HG03469 (cell line): ENCODE measurements around the gene IFT74.
"Not testable (repeated sequence)": the region's sequence is repeated elsewhere in the genome, so short reads cannot be mapped to it uniquely, and the experiment has no call there.

Experiments
- ATAC-seq: cut with Tn5 transposase; IDR thresholded peaks from one replicate; pipeline ENCODE4 v1.9.1; 2021; ENCODE audit warnings: mild to moderate bottlenecking, moderate library complexity, moderate number of reproducible peaks; ENCODE audit not compliant: unreplicated experiment

IFT74 gene

DNA sequence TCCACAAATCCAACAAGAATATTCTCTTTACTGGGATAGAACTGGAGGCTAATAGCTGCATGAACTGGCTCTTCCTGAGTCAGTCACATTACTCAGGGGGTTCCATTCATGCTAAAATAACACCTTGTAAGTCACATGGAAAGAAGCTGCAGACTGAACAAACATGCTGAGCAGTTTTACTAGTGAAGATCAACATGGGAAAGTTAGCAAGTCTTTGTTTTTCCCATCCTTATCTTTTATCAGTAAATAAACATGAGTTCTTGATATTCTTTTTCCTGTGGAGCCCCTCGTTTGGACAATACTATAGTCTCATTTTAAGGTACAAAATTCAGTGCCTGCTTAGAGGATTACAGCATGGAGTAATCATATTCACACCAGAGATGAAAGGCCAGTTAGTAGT, 109.1 kb downstream of the IFT74 start:
- no peak for ATAC-seq

DNA sequence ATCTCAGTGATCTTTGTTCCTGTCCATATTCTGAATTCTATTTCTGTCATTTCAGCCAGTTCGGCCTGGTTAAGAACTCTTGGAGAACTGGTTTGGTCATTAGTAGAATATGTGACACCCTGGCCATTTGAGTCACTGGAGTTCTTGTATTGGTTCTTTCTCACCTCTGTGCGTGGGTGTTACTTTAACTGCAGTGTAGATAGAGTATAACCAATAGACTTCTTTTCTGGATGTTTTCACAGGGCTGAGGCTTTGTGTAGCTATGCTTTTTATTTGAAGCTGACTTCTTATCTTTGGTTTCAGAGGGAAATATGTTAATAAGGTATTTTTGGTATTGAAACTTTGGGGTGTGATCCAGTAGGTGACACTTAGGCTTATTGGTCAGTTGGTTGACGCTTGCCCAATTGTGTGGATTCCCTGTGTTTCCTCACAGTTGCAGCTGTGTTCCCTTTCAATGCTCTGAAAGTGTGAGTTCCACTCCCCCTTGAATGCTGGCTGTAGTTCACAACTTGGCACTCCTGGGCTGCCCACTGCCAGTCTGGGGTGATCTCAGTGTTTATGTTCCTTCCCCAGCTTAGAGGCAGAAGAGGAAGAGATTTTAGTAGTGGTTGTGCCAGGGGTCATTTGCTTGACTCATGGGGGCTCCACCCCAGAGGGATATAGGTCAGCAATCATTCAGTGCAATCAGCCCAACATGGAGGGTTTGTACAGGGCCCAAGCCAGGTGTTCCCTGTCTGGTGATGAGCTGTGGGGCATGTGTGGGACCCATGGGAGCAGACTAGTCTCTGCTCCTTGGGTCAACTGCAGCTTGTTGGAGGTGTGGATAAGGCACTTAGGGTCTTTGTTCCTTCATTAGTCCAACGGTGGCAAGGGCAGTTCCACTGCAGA, 117.9 kb downstream of the IFT74 start:
- no peak for ATAC-seq

DNA sequence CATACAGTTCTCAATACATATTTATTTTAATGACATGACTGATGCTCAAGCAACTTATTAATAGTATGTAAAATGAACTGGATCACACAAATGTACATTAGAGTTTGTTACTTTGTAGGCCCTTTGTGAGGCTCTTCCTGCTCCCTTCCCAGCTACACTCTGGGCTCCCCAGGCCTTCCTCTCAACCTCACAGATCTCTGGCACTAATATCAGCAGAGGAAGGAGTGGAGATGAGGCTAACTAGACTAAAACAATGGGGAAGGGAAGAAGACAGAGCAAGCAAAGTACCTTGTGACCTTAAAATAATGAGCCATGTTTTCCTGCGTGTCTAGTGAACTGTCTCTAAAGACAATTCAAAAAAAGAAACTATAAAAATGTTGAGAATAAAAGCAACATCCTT, 122.5 kb downstream of the IFT74 start:
- no peak for ATAC-seq

DNA sequence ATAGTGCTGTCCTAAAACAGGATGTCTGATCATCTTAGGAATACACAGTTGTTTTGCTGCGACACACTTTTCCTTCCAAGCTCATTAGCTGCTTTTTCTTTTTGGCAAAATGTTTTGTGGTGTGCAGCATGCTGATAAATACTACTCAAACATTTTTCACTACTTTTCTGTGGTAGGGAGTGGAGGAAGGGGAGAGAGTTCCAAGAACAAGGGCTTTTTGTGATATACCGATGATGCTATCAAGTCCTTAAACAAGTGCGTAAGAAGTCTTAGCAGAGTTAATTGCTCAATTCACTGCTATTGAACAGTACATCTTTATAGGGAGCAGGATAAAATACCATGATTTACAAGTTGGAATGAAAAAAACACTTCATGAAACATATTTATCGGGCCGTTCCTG, 129.2 kb downstream of the IFT74 start:
- ATAC-seq, result no peak

DNA sequence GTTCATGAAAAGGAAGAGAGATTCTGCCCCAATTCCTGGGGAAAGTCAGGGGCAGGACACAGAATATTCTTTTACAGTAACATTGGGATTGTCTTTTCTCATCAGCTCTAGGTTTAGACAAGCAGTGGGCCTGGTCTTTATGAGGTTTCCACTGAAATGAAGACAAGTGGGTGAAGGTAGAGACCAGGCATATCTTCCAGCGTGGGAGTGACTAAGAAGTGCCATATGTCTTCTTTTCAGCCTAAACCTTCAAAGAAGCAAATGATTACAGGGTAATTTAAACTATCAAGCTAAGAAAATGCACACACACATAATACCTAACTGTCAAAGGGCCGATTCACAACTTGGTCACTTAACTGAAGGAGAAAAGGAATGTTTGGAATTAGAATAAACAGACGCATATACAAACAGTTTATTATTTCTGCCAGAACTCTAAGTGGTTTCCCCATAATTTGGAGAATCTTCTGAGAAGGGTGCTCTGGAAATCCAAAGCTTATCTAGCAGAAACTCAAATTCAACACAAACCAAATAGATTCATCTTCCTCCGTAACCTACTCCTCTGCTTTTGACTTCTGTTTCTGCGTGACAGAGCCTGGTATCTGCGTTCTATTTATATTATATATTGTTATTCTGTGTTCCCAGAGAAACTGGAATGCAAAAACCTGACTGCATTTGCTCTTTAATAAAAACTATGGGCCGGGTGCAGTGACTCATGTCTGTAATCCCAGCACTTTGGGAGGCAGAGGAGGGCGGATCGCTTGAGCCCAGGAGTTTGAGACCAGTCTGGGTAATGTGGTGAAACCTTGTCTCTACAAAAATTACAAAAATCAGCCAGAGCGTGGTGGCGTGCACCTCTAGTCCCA, 130.8 kb downstream of the IFT74 start:
- no peak for ATAC-seq

DNA sequence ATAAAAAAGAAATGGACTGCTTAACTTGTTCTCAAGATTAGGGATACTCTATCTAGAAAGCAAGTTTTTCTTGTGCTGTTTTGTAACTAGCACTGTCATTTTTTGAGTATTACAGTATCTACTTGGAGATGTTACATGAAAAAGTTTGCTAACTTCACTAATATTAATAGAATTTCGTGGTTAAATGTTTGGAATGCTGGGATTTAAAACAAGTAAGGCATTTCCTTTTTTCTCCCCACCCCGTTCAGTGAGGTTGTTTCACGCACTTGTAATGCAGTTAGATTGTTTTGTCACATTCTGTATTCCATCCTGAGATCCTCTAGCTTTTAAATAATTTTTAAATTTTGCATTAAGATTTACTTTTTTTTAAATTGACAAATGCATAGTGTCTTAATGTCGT, 132.8 kb downstream of the IFT74 start:
- no peak for ATAC-seq

DNA sequence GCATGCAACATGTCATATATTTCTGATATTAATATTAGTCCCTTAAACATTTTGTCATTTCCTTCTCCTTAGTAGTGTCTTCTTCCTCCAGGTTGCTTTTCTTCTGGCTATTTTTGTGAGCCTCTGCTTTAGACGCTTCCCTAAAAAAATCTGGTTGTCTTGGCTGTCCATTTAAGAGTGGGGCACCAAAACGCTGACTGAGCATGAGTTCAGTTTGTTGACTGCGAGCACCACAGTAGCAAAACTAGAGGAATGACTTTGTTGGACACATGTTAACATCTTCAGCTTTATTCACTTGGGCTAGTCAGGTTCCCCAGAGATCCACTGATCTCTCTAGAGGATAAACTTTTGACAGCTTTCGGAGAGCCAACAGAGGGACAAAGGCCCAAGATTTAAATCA, 133.5 kb downstream of the IFT74 start:
- no peak for ATAC-seq

DNA sequence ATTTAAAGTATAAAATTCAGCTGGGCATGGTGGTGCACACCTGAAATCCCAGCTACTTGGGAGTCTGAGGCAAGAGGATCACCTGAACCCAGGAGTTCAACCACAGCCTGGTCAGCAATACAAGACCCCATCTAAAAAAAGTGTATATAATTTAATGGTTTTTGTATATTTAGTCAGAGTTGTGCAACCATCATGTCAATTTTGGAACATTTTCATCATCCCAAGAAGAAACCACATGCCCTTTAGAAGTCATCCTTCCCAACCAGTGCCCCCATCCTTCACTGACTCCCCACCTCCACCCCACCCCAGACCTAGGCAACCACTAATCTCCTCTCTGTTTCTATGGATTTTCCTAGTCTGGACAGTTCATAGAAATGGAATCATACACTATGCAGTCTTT, 134.0 kb downstream of the IFT74 start:
- no peak for ATAC-seq

DNA sequence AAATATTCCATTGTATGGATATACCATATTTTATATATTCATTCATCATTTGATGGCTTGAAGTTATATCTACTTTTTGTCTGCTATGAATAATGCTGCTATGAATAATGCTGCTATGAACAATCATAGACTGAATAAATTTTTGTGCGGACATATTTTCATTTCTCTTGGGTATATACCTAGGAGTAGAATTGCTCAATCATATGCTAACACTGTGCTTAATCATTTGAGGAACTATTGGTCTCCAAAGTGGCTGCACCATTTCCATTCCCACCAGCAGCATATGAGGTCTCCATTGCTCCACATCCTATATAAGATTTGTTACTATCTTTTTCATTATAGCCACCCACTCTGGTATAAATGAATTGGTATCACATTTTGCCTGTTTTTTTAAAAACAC, 134.5 kb downstream of the IFT74 start:
- no peak for ATAC-seq

DNA sequence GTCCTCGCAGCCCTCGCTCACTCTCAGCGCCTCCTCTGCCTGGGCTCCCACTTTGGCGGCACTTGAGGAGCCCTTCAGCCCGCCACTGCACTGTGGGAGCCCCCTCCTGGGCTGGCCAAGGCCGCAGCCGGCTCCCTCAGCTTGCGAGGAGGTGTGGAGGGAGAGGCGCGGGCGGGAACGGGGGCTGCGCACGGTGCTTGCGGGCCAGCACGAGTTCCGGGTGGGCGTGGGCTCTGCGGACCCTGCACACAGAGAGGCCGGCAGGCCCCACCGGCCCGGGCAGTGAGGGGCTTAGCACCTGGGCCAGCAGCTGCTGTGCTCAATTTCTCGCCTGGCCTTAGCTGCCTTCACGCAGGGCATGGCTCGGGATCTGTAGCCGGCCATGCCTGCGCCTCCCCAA, 136.3 kb downstream of the IFT74 start:
- ATAC-seq, result not testable (repeated sequence)

DNA sequence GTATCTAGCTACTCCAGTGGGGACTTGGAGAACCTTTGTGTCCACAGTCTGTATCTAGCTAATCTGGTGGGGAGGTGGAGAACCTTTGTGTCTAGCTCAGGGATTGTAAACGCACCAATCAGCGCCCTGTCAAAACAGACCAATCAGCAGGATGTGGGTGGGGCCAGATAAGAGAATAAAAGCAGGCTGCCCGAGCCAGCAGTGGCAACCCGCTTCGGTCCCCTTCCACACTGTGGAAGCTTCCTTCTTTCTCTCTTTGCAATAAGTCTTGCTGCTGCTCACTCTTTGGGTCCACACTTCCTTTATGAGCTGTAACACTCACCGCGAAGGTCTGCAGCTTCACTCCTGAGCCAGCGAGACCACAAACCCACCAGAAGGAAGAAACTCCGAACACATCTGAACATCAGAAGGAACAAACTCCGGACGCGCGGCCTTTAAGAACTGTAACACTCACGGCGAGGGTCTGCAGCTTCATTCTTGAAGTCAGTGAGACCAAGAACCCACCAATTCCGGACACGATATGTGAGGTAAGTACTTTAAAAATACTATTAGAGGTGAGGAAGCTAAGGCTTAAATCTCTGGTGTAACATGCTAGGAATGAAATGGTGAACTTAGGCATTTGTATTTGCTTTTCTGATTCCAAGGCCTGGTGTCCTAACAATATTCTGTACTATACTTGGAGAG, 137.3 kb downstream of the IFT74 start:
- not testable (repeated sequence) for ATAC-seq

DNA sequence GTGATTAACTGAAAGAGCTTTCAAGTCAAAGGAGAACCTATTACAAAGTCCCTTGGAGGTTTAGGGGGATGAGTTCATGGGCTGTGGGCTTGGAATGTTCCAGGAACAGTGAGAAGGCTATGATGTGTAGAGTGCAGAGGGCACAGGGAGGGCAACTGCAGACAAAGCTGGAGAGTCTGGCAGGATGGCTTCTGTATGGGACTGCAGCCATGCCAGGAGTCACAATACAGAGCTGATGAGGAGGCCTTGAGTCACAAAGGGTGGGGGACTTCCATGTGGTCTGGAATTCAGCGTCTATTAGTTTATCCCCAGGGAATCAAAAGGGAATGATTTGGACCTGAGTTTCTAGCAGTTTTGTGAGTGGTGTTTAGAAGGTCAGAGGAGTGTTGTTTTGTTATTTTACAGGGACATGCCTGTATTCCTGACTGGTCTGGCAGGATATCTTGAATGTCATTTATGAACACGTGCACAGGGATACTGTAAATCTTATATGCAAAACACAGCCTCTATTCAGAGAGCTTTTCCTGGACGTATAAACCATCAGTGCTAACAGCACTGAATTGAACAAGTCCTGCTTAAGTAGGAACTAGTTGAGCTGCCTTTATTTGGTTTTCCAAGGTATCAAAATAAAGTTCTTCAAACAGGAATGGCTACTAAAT, 138.6 kb downstream of the IFT74 start:
- no peak for ATAC-seq

DNA sequence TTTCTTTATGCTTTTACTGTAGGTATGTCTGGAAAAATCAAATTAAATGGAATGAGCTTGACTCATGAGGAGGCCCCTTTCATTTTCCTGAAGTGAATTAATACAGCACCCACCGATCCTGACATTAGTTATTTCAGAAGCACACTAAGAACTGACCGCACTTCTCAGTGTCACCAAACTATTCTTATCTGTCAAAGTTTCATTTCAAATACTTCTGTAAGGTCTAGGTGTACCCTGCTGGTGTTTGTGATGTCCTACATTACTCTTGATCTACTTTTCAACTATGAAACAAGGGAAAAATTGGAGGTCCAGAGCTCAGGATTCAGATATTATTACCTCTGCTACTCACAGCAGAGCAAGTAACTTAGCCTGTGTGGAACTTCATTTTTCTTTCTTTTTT, 151.0 kb downstream of the IFT74 start:
- ATAC-seq, result no peak

DNA sequence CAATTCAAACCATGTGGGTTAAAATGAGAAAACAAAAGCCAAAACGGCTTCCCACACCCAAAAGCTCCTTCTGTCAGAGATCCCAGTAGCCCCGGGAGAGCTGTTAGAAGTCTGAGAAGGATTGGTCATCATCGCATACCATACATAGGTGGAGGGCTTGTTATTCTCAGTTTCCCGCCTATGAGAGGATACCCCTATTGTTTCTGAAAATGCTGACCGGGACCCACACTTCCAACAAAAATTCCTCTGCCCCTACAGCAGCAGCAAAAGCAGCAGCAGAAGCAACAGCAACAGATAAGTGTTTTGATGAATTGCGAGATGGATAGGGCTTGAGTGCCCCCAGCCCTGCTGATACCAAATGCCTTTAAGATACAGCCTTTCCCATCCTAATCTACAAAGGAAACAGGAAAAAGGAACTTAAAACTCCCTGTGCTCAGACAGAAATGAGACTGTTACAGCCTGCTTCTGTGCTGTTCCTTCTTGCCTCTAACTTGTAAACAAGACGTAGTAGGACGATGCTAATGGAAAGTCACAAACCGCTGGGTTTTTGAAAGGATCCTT, 152.8 kb downstream of the IFT74 start, which contains the start of gene TEK:
TEK (plus strand) TSS at position 245 of the 561 bp plus-strand sequence. CDS start 366 bp downstream, outside the sequence.
- no peak for ATAC-seq

DNA sequence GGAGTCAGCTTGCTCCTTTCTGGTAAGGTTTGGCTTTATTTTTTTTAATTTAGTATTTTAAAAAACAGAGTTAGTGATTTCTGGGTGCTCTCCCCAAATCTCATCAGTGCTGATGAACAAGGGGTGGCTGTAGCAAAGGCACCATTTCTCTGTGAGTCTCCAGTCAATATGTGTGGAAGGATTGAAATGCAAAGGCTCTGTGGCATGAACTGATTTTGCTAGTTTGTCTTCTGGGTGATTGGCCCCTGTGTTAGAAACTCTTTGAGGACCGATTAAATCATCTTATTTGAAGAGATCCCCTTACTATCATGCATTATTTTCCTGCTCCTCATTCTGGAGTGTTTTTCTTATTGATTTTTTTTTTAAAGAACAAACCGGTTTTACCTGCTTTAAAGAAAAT, 153.4 kb downstream of the IFT74 start:
- no peak for ATAC-seq

DNA sequence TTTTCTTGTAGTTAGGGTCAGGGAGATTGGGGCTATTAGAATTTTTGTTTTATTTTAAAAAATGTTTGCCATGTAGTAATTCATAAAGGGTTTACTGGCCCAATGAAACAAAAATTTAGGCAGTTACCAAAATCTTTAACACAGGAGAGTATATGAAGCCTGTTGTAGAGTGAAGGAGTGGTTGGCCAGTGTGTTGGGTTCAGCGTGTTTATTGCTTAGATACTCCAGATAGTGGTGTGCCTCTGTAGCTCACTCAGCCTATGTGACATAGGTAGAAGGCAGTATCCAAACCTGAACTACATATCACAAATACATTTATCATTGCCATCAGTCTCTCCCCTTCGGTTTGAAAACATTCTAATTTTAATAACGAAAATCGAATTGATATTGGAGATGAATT, 154.0 kb downstream of the IFT74 start:
- no peak for ATAC-seq

DNA sequence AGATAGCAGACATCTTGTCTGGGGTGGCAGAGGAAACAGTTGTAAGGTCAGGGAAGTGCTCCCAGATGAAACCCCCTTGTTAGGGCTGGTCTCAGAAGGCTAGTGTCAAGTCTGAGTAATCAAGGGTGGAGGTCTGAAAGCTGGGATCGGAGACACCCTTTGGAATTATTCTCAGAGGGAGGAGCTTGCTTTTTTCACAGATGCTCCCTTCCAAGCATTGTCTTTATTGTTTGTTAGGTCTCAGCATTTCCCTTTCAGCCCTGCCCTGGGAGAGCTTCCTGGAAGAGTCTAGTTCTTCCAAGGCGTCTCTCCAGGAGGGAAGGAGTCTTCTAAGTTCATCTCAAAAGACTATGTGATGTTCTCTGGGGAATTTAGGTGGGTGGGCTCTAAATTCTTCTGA, 156.0 kb downstream of the IFT74 start:
- ATAC-seq, result no peak
